K562 (cell line): Measurements from ENCODE around the gene MAN1A1. TPM values are rescaled to one million over a fixed set of nuclear protein-coding genes. Genes with fewer than 3 reads are reported as not detected.

Experiments used
- ATAC-seq: fragments of 200-7000 bp; cut with Tn5 transposase; 3 replicates; pipeline ENCODE4 v1.9.1; 2020; ENCODE audit warnings: moderate library complexity
- BruUV-seq: library from RNA; stranded (reverse); fragments of 400-500 nt; replicated peaks from 2 replicates; lab custom pipeline; 2021; lab: Mats Ljungman, UMichigan
- CTCF ChIA-PET: fragments of 300-600 bp; formaldehyde crosslinking; extraction: SDS; loops from one replicate; lab custom pipeline; 2021; ENCODE audit warnings: low intra/inter-chr PET ratio; lab: Yijun Ruan, JAX
- POLR2A ChIA-PET: fragments of 300-600, 350-650 bp; sonication (Branson Sonifier 250); formaldehyde crosslinking; extraction: SDS; loops from one replicate; lab custom pipeline; 2021; ENCODE audit warnings: antibody characterized with exemption, inconsistent platforms; lab: Yijun Ruan, JAX
- DNase-seq, 4 experiments: peaks; one replicate each; pipeline versions ENCODE4 v3.0.0 to v3.0.0-alpha.2; 2011 to 2018; ENCODE audit warnings: low spot score in 3 of 4, mixed read lengths in 3 of 4; ENCODE audit errors: extremely low read depth in 1 of 4
- FAIRE-seq: peaks from 2 replicates; lab custom pipeline; 2011; peaks lifted over from hg19 to GRCh38; lab: Jason Lieb, UNC
- H2AFZ ChIP-seq: 2 replicates; pipeline ENCODE4 v1.6.0; 2011; ENCODE audit warnings: low read depth, low read length, control low read depth, inconsistent platforms
- H3K27ac ChIP-seq: fragments of 200-600 bp; 3 replicates; pipeline ENCODE4 v1.8.0; 2011; ENCODE audit warnings: low read depth, mild to moderate bottlenecking, control low read depth, inconsistent platforms, low read length, moderate library complexity, mixed read lengths; ENCODE audit errors: extremely low read depth
- H3K27me3 ChIP-seq, 2 experiments: fragments of 300-600 bp in 1 of 2; 2 replicates in 1 of 2; 3 replicates in 1 of 2; pipeline versions ENCODE4 v1.6.0 to v1.8.0; 2011; ENCODE audit warnings: inconsistent platforms in 2 of 2, low read length in 2 of 2, mild to moderate bottlenecking in 1 of 2, mixed read lengths in 1 of 2, moderate library complexity in 1 of 2; ENCODE audit not compliant: control insufficient read depth in 2 of 2, insufficient read depth in 2 of 2
- H3K36me3 ChIP-seq: fragments of 300-600 bp; 3 replicates; pipeline ENCODE4 v1.8.0; 2011; ENCODE audit warnings: mild to moderate bottlenecking, low read length, inconsistent platforms; ENCODE audit not compliant: control insufficient read depth, insufficient read depth
- H3K4me1 ChIP-seq, 2 experiments: fragments of 200-600 bp in 1 of 2; replicated peaks in 1 of 2; 2 replicates in 1 of 2; 3 replicates in 1 of 2; pipeline versions ENCODE4 v1.5.1 to v1.8.0; 2011; ENCODE audit warnings: inconsistent platforms in 2 of 2, low read length in 2 of 2, mild to moderate bottlenecking in 1 of 2, mixed read lengths in 1 of 2, moderate library complexity in 1 of 2; ENCODE audit not compliant: control insufficient read depth in 2 of 2, insufficient read depth in 2 of 2
- H3K4me2 ChIP-seq: 2 replicates; pipeline ENCODE4 v1.6.1; 2011; ENCODE audit warnings: low read length, control low read depth, inconsistent platforms, mixed read lengths; ENCODE audit not compliant: insufficient read depth
- H3K4me3 ChIP-seq: fragments of 200-600 bp; sonication (generic), shearing (Covaris generic); 2 replicates; pipeline ENCODE4 v1.5.1; 2016; ENCODE audit warnings: control low read depth, inconsistent platforms
- H3K79me2 ChIP-seq: fragments of 200-600 bp; 3 replicates; pipeline ENCODE4 v1.8.0; 2011; ENCODE audit warnings: low read length, inconsistent platforms; ENCODE audit not compliant: control insufficient read depth, insufficient read depth
- H3K9ac ChIP-seq, 2 experiments: 2 replicates each; pipeline versions ENCODE4 v1.6.0 to v1.6.1; 2011; ENCODE audit warnings: low read depth in 2 of 2, low read length in 2 of 2, control low read depth in 1 of 2, inconsistent platforms in 1 of 2, mild to moderate bottlenecking in 1 of 2, mixed read lengths in 1 of 2; ENCODE audit not compliant: insufficient read depth in 1 of 2
- H3K9me1 ChIP-seq: one replicate; pipeline ENCODE4 v1.6.0; 2011; ENCODE audit warnings: inconsistent platforms, mild to moderate bottlenecking, low read length, moderate library complexity; ENCODE audit not compliant: control insufficient read depth, insufficient read depth
- H3K9me3 ChIP-seq: replicated peaks from 2 replicates; pipeline ENCODE4 v1.5.1; 2011; ENCODE audit warnings: low read depth, low read length, inconsistent platforms; ENCODE audit not compliant: control insufficient read depth, insufficient read depth
- H4K20me1 ChIP-seq: replicated peaks from 2 replicates; pipeline ENCODE4 v1.6.1; 2011; ENCODE audit warnings: low read length, inconsistent platforms, mixed read lengths; ENCODE audit not compliant: control insufficient read depth, insufficient read depth
- AFF4 ChIP-seq: sonication (generic); formaldehyde crosslinking; IDR thresholded peaks from 2 replicates; pipeline ENCODE4 v1.8.0; 2023; ENCODE audit warnings: mild to moderate bottlenecking, missing genetic modification reagents
- CREM ChIP-seq: IDR thresholded peaks from 2 replicates; pipeline ENCODE4 v1.6.1; 2014; ENCODE audit warnings: antibody characterized with exemption, low read depth
- CTCF ChIP-seq, 3 experiments: IDR thresholded peaks in 2 of 3; conservative IDR thresholded peaks in 1 of 3; 2 replicates each; pipeline ENCODE4 v1.5.1; 2011 to 2012; ENCODE audit warnings: low read length in 3 of 3, mild to moderate bottlenecking in 3 of 3, control low read depth in 2 of 3, improper control_type of control experiment in 1 of 3, inconsistent platforms in 1 of 3, low read depth in 1 of 3, mixed read lengths in 1 of 3, moderate library complexity in 1 of 3; ENCODE audit not compliant: insufficient read depth in 2 of 3
- GTF2A2 ChIP-seq: IDR thresholded peaks from 2 replicates; pipeline ENCODE4 v1.6.1; 2016; ENCODE audit warnings: mild to moderate bottlenecking, missing genetic modification characterization, missing compliant biosample characterization
- KAT2B ChIP-seq: IDR thresholded peaks from one replicate; pipeline ENCODE4 v1.6.1; 2012; ENCODE audit warnings: low read depth, mild to moderate bottlenecking, control low read depth, inconsistent platforms, low read length, moderate library complexity
- MAFF ChIP-seq: IDR thresholded peaks from 2 replicates; pipeline ENCODE4 v1.6.1; 2012; ENCODE audit warnings: low read length, improper control_type of control experiment
- MAZ ChIP-seq, 2 experiments: fragments of 450-650 bp in 1 of 2; sonication (generic) in 1 of 2; formaldehyde crosslinking; IDR thresholded peaks in 1 of 2; conservative IDR thresholded peaks in 1 of 2; 2 replicates each; pipeline versions ENCODE4 v1.4.0 to v1.5.0; 2020; ENCODE audit warnings: mild to moderate bottlenecking in 1 of 2, missing genetic modification reagents in 1 of 2
- MLLT1 ChIP-seq, 2 experiments: fragments of 450-650 bp; IDR thresholded peaks; 2 replicates each; pipeline ENCODE4 v1.6.1; 2016
- RAD21 ChIP-seq, 2 experiments: fragments of 250-450 bp in 1 of 2; fragments of 450-650 bp in 1 of 2; sonication (Bioruptor Pico) in 1 of 2; formaldehyde crosslinking in 1 of 2; IDR thresholded peaks in 1 of 2; conservative IDR thresholded peaks in 1 of 2; 2 replicates each; pipeline versions ENCODE4 v1.4.0 to v1.8.0; 2020 to 2022; ENCODE audit warnings: mild to moderate bottlenecking in 2 of 2, moderate library complexity in 1 of 2
- SIN3A ChIP-seq, 2 experiments: fragments of 150-350 bp in 1 of 2; IDR thresholded peaks; 2 replicates each; pipeline ENCODE4 v1.6.1; 2011 to 2016; ENCODE audit warnings: borderline replicate concordance in 2 of 2, low read depth in 2 of 2, low read length in 2 of 2, mild to moderate bottlenecking in 2 of 2, moderate library complexity in 2 of 2; ENCODE audit not compliant: control insufficient read depth in 1 of 2
- STAT5B ChIP-seq: fragments of 250-450 bp; sonication (Bioruptor Pico); IDR thresholded peaks from 2 replicates; pipeline ENCODE4 v1.8.0; 2021; ENCODE audit warnings: mild to moderate bottlenecking, inconsistent platforms
- TCF3 ChIP-seq: sonication (generic); formaldehyde crosslinking; IDR thresholded peaks from 2 replicates; pipeline ENCODE4 v1.4.0; 2020; ENCODE audit warnings: mild to moderate bottlenecking, missing genetic modification reagents
- WGBS: fragments of 100-300 bp; shearing (Covaris generic); methylation state at CpG from one replicate; pipeline ENCODE4 v1.1.6; 2016; ENCODE audit warnings: low coverage, mixed read lengths; ENCODE audit not compliant: insufficient coverage; ENCODE audit errors: missing lambda C conversion rate; 5-methylcytosine and 5-hydroxymethylcytosine counted together
- in situ Hi-C: fragments of 300-500 bp; cut with MboI; formaldehyde crosslinking; loops from 4 replicates; pipeline ENCODE4 v1.15.0; 2018; ENCODE audit warnings: inconsistent platforms, mixed read lengths
- intact Hi-C: fragments of 100-400 bp; cut with micrococcal nuclease; formaldehyde crosslinking; loops from 2 replicates; pipeline ENCODE4 v1.14.2; 2022
- polyA plus RNA-seq, 8 experiments: library from polyadenylated mRNA; depleted of rRNA in 4 of 8; stranded (reverse) in 5 of 8; unstranded in 3 of 8; fragments of >200 nt; fragmentation: Nextera tagmentation in 2 of 8; fragmentation: Illumina TruSeq in 1 of 8; extraction: Ambion mirVana in 2 of 8; extraction: Trizol in 1 of 8; gene quantifications; 2 replicates each; pipeline versions ENCODE4 v1.2.1 to v1.2.3, GENCODE V29; 2011 to 2014; ENCODE audit warnings: inconsistent platforms in 1 of 8, missing spikeins in 1 of 8
- total RNA-seq, 7 experiments: library from RNA; depleted of rRNA in 6 of 7; stranded (reverse); fragments of >200 nt in 6 of 7; fragmentation: Illumina TruSeq in 2 of 7; extraction: Trizol in 2 of 7; gene quantifications; 2 replicates each; pipeline versions ENCODE4 v1.2.1 to v1.2.3, GENCODE V29; 2011 to 2021; ENCODE audit warnings: low replicate concordance in 1 of 7

MAN1A1 gene
- total and polyA plus RNA-seq, 9 of the 15 experiments (the other 6 are each of a cell fraction or from before 2014, with no cell fraction given), result 24.5 to 78.4 (median 59.7) TPM

- TF ChIP-seq CTCF (IDR thresholded peaks at IDR 0.05 in 2 of 3, conservative IDR thresholded peaks at IDR 0.05 in 1 of 3; ENCODE audit: insufficient read depth in 2 of 3, low read depth in 1 of 3, low read length in 3 of 3) (peak in 1 of 3 experiments; percentile 36; a peak in 2 of 6 replicates), TCF3 (no peak), KAT2B (no peak), RAD21 (CRISPR knock-in tag; conservative IDR thresholded peaks at IDR 0.05 in 1 of 2, IDR thresholded peaks at IDR 0.05 in 1 of 2) (peak; percentile 54 to 63), STAT5B (CRISPR knock-in tag) (no peak)
Observed at GRCh38 chr6:119343167-119343566, 6.4 kb downstream of the MAN1A1 start (continued).

GRCh38 chr6:119342430-119342829 is 7.1 kb downstream of the MAN1A1 start:
- no peak overlapping the region for H2AFZ ChIP-seq
- H3K36me3 ChIP-seq, result peaks cover 95% of the 10 kb centered on the region
- H3K4me3 ChIP-seq, result no peak overlapping the region
- H4K20me1 ChIP-seq, result peaks cover 37% of the 10 kb centered on the region
- peak overlapping the region; percentile 43; the same call in 1 of the 2 replicates for H3K4me2 ChIP-seq
- WGBS, result 32% methylated on average over 3 of the region's 3 CpGs
- no TSS peak for BruUV-seq
- H3K4me1 ChIP-seq, result peaks cover 5 to 55% of the 10 kb centered on the region in 2 experiments; a peak in 4 of 5 replicates
- H3K27me3 ChIP-seq, result no peaks in the 10 kb centered on the region
- DNase-seq (no peak), FAIRE-seq (no peak), ATAC-seq (no peak)
- peaks cover 100% of the 10 kb centered on the region for H3K79me2 ChIP-seq
- H3K9me1 ChIP-seq, result no peaks in the 10 kb centered on the region
- H3K9me3 ChIP-seq, result no peaks in the 10 kb centered on the region
- ChIA-PET POLR2A (interaction anchor here (1.0 kb wide), 1 partner anchor 30 kb away, joined by 7 read pairs; no protein-coding TSS in a partner anchor), CTCF (interaction anchor here (0.6 to 1.2 kb wide), 2 partner anchors 213 to 226 kb away, joined by 4 to 5 read pairs; no protein-coding TSS in a partner anchor)
- intact Hi-C loops, result loop anchor here (5.0 kb wide), 1 partner anchor 375 kb away; no protein-coding TSS in a partner anchor
- in situ Hi-C loops, result no loop called here
- no peak overlapping the region for H3K27ac ChIP-seq
- H3K9ac ChIP-seq, result no peak overlapping the region; a peak in 1 of 4 replicates
- no peak for TF ChIP-seq CREM
- no peak for TF ChIP-seq SIN3A (IDR thresholded peaks at IDR 0.05; ENCODE audit: borderline replicate concordance in 2 of 2, control insufficient read depth in 1 of 2, low read depth in 2 of 2, low read length in 2 of 2)
- no peak for TF ChIP-seq AFF4
- TF ChIP-seq MAZ (CRISPR knock-in tag; conservative IDR thresholded peaks at IDR 0.05 in 1 of 2, IDR thresholded peaks at IDR 0.05 in 1 of 2), result 0 out of 4 replicates have a peak, but pooled peaks of 1 of the 2 experiments have one; percentile 17
- no peak for TF ChIP-seq MAFF
- TF ChIP-seq GTF2A2 (tag), result no peak
- TF ChIP-seq MLLT1 (IDR thresholded peaks at IDR 0.05), result no peak
